Measurements from ENCODE around the gene NKX1-1. TPM values are rescaled to one million over a fixed set of nuclear protein-coding genes. Genes with fewer than 3 reads are reported as not detected.

The NKX1-1 gene
- polyA plus RNA-seq, 2 of the 4 experiments (the other 2 are of a cell fraction), result not detected

DNA sequence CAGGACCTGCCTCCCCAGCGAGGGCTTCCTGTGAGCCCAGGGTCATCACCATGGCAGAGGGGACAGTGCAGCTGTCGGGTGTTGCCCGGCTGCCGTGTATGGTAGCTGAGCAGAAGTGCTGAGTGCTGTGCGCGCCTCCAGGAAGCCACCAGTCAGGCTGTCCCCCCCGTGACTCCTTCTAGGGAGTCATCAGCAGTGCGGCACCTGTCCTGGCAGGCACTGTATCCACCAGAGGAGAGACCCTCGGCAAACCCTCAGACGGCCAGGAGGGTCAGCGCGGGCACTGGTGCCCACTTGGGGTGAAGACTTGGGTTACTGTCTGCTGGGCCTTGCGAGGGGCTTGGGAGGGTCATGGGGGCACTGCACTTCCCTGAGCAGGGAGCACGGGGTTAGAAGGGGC lies 50.9 kb downstream of the NKX1-1 start:
- DNase-seq (ENCODE audit: low read depth in 1 of 2, low spot score in 1 of 2), result no peak
- Histone ChIP-seq H3K4me1 (0 out of 3 replicates have a peak, but pooled peaks cover 3% of the 10 kb centered on the region), H3K4me3 (no peak overlapping the region), H3K9me3 (no peaks in the 10 kb centered on the region), H3K4me2 (no peak overlapping the region), H3K27ac (no peak overlapping the region)
- 92% methylated on average over 4 of the region's 14 CpGs for WGBS (ENCODE audit: missing lambda C conversion rate)
- no peak for ATAC-seq
- TF ChIP-seq ZC3H11A (IDR thresholded peaks at IDR 0.05) (no peak), EP300 (IDR thresholded peaks at IDR 0.05) (no peak), ZNF302 (CRISPR knock-in tag; IDR thresholded peaks at IDR 0.05) (no peak), POLR2A (IDR thresholded peaks at IDR 0.05; ENCODE audit: low read length) (no peak), RCOR1 (IDR thresholded peaks at IDR 0.05; ENCODE audit: low read depth, low read length) (no peak), CBX2 (IDR thresholded peaks at IDR 0.05; ENCODE audit: borderline replicate concordance, low read depth) (no peak), HOXB13 (CRISPR knock-in tag; IDR thresholded peaks at IDR 0.05; ENCODE audit: low read depth) (no peak), FOSB (CRISPR knock-in tag; IDR thresholded peaks at IDR 0.05) (no peak), SMC3 (IDR thresholded peaks at IDR 0.05) (no peak), HOXB5 (CRISPR knock-in tag; IDR thresholded peaks at IDR 0.05) (no peak)
- TF ChIP-seq, protein P1, sequence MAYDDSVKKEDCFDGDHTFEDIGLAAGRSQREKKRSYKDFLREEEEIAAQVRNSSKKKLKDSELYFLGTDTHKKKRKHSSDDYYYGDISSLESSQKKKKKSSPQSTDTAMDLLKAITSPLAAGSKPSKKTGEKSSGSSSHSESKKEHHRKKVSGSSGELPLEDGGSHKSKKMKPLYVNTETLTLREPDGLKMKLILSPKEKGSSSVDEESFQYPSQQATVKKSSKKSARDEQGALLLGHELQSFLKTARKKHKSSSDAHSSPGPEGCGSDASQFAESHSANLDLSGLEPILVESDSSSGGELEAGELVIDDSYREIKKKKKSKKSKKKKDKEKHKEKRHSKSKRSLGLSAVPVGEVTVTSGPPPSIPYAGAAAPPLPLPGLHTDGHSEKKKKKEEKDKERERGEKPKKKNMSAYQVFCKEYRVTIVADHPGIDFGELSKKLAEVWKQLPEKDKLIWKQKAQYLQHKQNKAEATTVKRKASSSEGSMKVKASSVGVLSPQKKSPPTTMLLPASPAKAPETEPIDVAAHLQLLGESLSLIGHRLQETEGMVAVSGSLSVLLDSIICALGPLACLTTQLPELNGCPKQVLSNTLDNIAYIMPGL (CRISPR knock-in tag; IDR thresholded peaks at IDR 0.05; ENCODE audit: borderline replicate concordance), result no peak
- TF ChIP-seq, protein P2, sequence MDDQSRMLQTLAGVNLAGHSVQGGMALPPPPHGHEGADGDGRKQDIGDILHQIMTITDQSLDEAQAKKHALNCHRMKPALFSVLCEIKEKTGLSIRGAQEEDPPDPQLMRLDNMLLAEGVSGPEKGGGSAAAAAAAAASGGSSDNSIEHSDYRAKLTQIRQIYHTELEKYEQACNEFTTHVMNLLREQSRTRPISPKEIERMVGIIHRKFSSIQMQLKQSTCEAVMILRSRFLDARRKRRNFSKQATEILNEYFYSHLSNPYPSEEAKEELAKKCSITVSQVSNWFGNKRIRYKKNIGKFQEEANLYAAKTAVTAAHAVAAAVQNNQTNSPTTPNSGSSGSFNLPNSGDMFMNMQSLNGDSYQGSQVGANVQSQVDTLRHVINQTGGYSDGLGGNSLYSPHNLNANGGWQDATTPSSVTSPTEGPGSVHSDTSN (IDR thresholded peaks at IDR 0.05), result no peak
- TF ChIP-seq, protein P3, sequence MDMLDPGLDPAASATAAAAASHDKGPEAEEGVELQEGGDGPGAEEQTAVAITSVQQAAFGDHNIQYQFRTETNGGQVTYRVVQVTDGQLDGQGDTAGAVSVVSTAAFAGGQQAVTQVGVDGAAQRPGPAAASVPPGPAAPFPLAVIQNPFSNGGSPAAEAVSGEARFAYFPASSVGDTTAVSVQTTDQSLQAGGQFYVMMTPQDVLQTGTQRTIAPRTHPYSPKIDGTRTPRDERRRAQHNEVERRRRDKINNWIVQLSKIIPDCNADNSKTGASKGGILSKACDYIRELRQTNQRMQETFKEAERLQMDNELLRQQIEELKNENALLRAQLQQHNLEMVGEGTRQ (IDR thresholded peaks at IDR 0.05), result no peak
- TF ChIP-seq, protein P4, sequence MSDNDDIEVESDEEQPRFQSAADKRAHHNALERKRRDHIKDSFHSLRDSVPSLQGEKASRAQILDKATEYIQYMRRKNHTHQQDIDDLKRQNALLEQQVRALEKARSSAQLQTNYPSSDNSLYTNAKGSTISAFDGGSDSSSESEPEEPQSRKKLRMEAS (IDR thresholded peaks at IDR 0.05), result no peak
- ChIA-PET CTCF (interaction anchor here (0.6 to 5.0 kb wide), 23 partner anchors 8 to 525 kb away, joined by 3 to 29 read pairs (median 4); partner anchors contain the start of gene UVSSA), POLR2A (no interaction called here)
- no peak for FAIRE-seq

DNA sequence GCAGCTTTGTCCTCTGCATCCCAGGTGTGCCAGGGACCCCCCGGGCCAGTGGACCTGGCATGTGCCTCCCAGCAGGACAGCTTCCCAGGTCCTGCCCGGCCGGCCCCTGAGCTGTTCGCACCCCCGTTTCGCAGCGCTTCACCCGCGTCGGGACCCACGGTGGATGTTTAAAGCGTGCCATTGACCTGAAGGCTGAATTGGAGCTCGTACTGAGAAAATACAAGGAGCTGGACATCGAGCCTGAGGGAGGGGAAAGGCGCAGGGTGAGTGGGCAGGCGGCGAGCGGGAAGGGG lies 51.3 kb downstream of the NKX1-1 start:
- DNase-seq (ENCODE audit: low read depth in 1 of 2, low spot score in 1 of 2) (no peak), ATAC-seq (no peak), FAIRE-seq (no peak)
- H3K4me1 ChIP-seq, result 0 out of 3 replicates have a peak, but pooled peaks cover 3% of the 10 kb centered on the region
- ChIA-PET POLR2A (no interaction called here), CTCF (interaction anchor here (0.6 to 5.0 kb wide), 11 partner anchors 10 to 525 kb away, joined by 3 to 29 read pairs (median 5); no protein-coding TSS in a partner anchor)
- TF ChIP-seq, protein P4 (IDR thresholded peaks at IDR 0.05), result no peak
- TF ChIP-seq NFE2L2 (conservative IDR thresholded peaks at IDR 0.05; ENCODE audit: low read length), result no peak
- no peak overlapping the region for H3K4me2 ChIP-seq
- 94% methylated on average over 8 of the region's 18 CpGs for WGBS (ENCODE audit: missing lambda C conversion rate)
- H3K4me3 ChIP-seq, result no peak overlapping the region
- H3K27ac ChIP-seq, result no peak overlapping the region
- no peaks in the 10 kb centered on the region for H3K9me3 ChIP-seq

DNA sequence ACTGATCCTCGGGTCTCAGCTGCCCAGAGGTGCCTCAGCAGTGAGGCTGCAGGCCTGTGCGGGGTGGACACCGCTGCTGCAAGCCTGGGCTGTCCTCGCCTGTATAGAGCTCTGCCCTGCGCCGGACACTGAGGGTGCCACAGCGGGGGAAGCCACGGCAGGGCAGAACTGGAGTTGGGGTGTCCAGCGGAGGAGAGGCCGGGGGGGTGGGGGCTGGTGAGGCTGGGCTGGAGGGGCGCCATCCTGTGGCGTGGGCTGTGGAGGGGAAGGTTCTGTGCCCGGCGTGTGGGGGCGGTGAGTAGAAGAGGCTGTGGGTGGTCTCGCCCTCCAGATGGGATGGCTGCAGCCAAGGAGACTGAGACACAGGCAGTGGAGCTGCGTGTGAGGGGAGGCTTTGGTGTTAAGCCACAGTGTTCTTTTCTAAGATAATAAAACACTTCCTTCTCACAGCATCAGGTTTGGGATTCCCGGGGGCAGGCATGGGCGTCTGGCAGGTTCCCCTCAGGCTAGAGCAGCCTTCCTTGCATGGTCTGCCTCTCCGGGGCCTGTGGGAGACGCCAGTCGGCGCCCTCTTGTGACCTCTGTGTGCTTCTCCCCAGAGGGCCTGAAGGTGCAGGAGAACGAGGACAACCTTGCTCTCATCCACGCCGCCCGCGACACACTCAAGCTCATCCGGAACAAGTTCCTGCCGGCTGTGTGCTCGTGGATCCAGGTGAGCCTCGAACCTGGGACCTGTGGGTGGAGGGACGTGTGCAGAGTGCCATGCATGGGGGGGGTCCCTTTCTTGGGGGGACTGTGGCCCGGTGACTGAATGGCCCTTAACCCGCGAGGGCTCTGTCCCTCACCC lies 51.9 kb downstream of the NKX1-1 start:
- Histone ChIP-seq H3K27ac (no peak overlapping the region), H3K4me1 (0 out of 3 replicates have a peak, but pooled peaks cover 3% of the 10 kb centered on the region), H3K9me3 (no peaks in the 10 kb centered on the region), H3K4me3 (no peak overlapping the region), H3K4me2 (no peak overlapping the region)
- no peak for TF ChIP-seq SMC3 (IDR thresholded peaks at IDR 0.05)
- TF ChIP-seq, protein P5, sequence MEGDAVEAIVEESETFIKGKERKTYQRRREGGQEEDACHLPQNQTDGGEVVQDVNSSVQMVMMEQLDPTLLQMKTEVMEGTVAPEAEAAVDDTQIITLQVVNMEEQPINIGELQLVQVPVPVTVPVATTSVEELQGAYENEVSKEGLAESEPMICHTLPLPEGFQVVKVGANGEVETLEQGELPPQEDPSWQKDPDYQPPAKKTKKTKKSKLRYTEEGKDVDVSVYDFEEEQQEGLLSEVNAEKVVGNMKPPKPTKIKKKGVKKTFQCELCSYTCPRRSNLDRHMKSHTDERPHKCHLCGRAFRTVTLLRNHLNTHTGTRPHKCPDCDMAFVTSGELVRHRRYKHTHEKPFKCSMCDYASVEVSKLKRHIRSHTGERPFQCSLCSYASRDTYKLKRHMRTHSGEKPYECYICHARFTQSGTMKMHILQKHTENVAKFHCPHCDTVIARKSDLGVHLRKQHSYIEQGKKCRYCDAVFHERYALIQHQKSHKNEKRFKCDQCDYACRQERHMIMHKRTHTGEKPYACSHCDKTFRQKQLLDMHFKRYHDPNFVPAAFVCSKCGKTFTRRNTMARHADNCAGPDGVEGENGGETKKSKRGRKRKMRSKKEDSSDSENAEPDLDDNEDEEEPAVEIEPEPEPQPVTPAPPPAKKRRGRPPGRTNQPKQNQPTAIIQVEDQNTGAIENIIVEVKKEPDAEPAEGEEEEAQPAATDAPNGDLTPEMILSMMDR (IDR thresholded peaks at IDR 0.05), result no peak
- CTCF ChIA-PET, result interaction anchor here (0.6 to 5.0 kb wide), 12 partner anchors 11 to 524 kb away, joined by 3 to 29 read pairs (median 4); no protein-coding TSS in a partner anchor
- DNase-seq (ENCODE audit: low read depth in 1 of 2, low spot score in 1 of 2) (no peak), FAIRE-seq (no peak), ATAC-seq (peak in 1 of 2 experiments; percentile 13; a peak in 1 of 6 replicates)
- POLR2A ChIA-PET, result no interaction called here
- WGBS (ENCODE audit: missing lambda C conversion rate), result 89% methylated on average over 18 of the region's 36 CpGs
